WTC11 (cell line): Measurements from ENCODE around the gene GADD45B. TPM values are rescaled to one million over a fixed set of nuclear protein-coding genes. Genes with fewer than 3 reads are reported as not detected.

Source experiments
- ATAC-seq: fragments of 200-7000 bp; cut with Tn5 transposase; 2 replicates; pipeline ENCODE4 v1.10.0; 2021; ENCODE audit warnings: mild to moderate bottlenecking, moderate library complexity
- CTCF ChIA-PET: fragments of 300-600 bp; sonication (Branson Sonifier 250); formaldehyde crosslinking; loops from one replicate; lab custom pipeline; 2021; ENCODE audit warnings: antibody characterized with exemption; lab: Charles Lee
- POLR2A ChIA-PET: fragments of 350-600 bp; sonication (Branson Sonifier 250); formaldehyde crosslinking; loops from one replicate; lab custom pipeline; 2021; ENCODE audit warnings: antibody characterized with exemption; lab: Charles Lee
- DNase-seq: peaks from one replicate; pipeline ENCODE4 v3.0.0; 2021; ENCODE audit warnings: low spot score
- H3K27ac Mint-ChIP-seq: 2 replicates; pipeline ENCODE4 v1.8.0; 2021; ENCODE audit warnings: mixed read lengths
- H3K27me3 Mint-ChIP-seq: 2 replicates; pipeline ENCODE4 v1.8.0; 2021; ENCODE audit warnings: low read depth, mild to moderate bottlenecking, moderate library complexity, mixed read lengths
- H3K36me3 Mint-ChIP-seq: 2 replicates; pipeline ENCODE4 v1.8.0; 2021; ENCODE audit warnings: mixed read lengths
- H3K4me1 Mint-ChIP-seq: 2 replicates; pipeline ENCODE4 v1.8.0; 2022; ENCODE audit warnings: mixed read lengths
- H3K4me3 Mint-ChIP-seq: 2 replicates; pipeline ENCODE4 v1.8.0; 2021; ENCODE audit warnings: mild to moderate bottlenecking, moderate library complexity, mixed read lengths
- H3K9me3 Mint-ChIP-seq: 2 replicates; pipeline ENCODE4 v1.8.0; 2021; ENCODE audit warnings: mixed read lengths
- CBFB ChIP-seq: sonication (generic); formaldehyde crosslinking; IDR thresholded peaks from 2 replicates; pipeline ENCODE4 v1.8.1; 2022; ENCODE audit warnings: mild to moderate bottlenecking, low read depth, missing genetic modification reagents
- FOXP1 ChIP-seq: sonication (generic); formaldehyde crosslinking; IDR thresholded peaks from 2 replicates; pipeline ENCODE4 v1.8.0; 2022; ENCODE audit warnings: missing genetic modification reagents, mild to moderate bottlenecking, moderate library complexity, borderline replicate concordance
- GABPB1 ChIP-seq: sonication (generic); formaldehyde crosslinking; IDR thresholded peaks from 2 replicates; pipeline ENCODE4 v1.8.1; 2023; ENCODE audit warnings: mild to moderate bottlenecking, missing genetic modification reagents
- GTF2I ChIP-seq: fragments of 250-450 bp; sonication (Bioruptor Pico); conservative IDR thresholded peaks from 2 replicates; pipeline ENCODE4 v1.4.0; 2021; ENCODE audit warnings: mild to moderate bottlenecking
- HMGXB4 ChIP-seq: sonication (generic); formaldehyde crosslinking; IDR thresholded peaks from 2 replicates; pipeline ENCODE4 v1.8.1; 2023; ENCODE audit warnings: mild to moderate bottlenecking, moderate library complexity, missing genetic modification reagents
- MXD4 ChIP-seq: fragments of 250-450 bp; sonication (Bioruptor Pico); IDR thresholded peaks from 2 replicates; pipeline ENCODE4 v1.8.0; 2021; ENCODE audit warnings: mild to moderate bottlenecking, moderate library complexity, borderline replicate concordance
- PRDM15 ChIP-seq: sonication (generic); formaldehyde crosslinking; IDR thresholded peaks from 2 replicates; pipeline ENCODE4 v1.8.0; 2022; ENCODE audit warnings: missing genetic modification reagents
- SOX15 ChIP-seq: fragments of 250-450 bp; sonication (Bioruptor Pico); IDR thresholded peaks from 2 replicates; pipeline ENCODE4 v1.9.0; 2021; ENCODE audit warnings: mild to moderate bottlenecking
- ZBTB21 ChIP-seq: sonication (generic); formaldehyde crosslinking; IDR thresholded peaks from 2 replicates; pipeline ENCODE4 v1.8.1; 2023; ENCODE audit warnings: mild to moderate bottlenecking, missing genetic modification reagents, borderline replicate concordance
- ZNF121 ChIP-seq: sonication (generic); formaldehyde crosslinking; IDR thresholded peaks from 2 replicates; pipeline ENCODE4 v1.8.0; 2023; ENCODE audit warnings: missing genetic modification reagents
- ZNF232 ChIP-seq: sonication (generic); formaldehyde crosslinking; IDR thresholded peaks from 2 replicates; pipeline ENCODE4 v1.8.0; 2022; ENCODE audit warnings: mild to moderate bottlenecking, missing genetic modification reagents
- total RNA-seq: library from RNA; stranded (reverse); gene quantifications from 3 replicates; pipeline ENCODE4 v1.2.3, GENCODE V29; 2021

GADD45B gene
- total RNA-seq, 1 experiment from 2014 or later, result 17.9 TPM

- peak overlapping the region; percentile 66 for H3K4me3 Mint-ChIP-seq
- CTCF ChIA-PET, result interaction anchor here (0.7 to 2.5 kb wide), 6 partner anchors 15 to 119 kb away, joined by 3 to 21 read pairs (median 4); partner anchors contain the start of gene GADD45B
- TF ChIP-seq HMGXB4 (0 out of 2 replicates have a peak, but pooled peaks have one; percentile 48), ZBTB21 (CRISPR knock-in tag) (0 out of 2 replicates have a peak, but pooled peaks have one; percentile 22), GABPB1 (CRISPR knock-in tag) (0 out of 2 replicates have a peak, but pooled peaks have one; percentile 25), PRDM15 (CRISPR knock-in tag) (0 out of 2 replicates have a peak, but pooled peaks have one; percentile 2), ZNF232 (CRISPR knock-in tag) (no peak), CBFB (0 out of 2 replicates have a peak, but pooled peaks have one; percentile 16), MXD4 (no peak), FOXP1 (CRISPR knock-in tag) (peak; percentile 31; the same call in 1 of the 2 replicates)
- DNase-seq, result no peak
- no peaks in the 10 kb centered on the region for H3K36me3 Mint-ChIP-seq
- ATAC-seq, result peak; percentile 47
- no peak overlapping the region for H3K27ac Mint-ChIP-seq
- H3K27me3 Mint-ChIP-seq, result peaks cover 47% of the 10 kb centered on the region
- no peaks in the 10 kb centered on the region for H3K9me3 Mint-ChIP-seq
- peaks cover 18% of the 10 kb centered on the region for H3K4me1 Mint-ChIP-seq
- POLR2A ChIA-PET, result interaction anchor here (1.5 to 2.6 kb wide), 2 partner anchors 18 to 46 kb away, joined by 5 to 14 read pairs; partner anchors contain the start of gene GADD45B
Measured at GRCh38 chr19:2494447-2495129, 18.7 kb downstream of the GADD45B start.

- Mint-ChIP-seq H3K27ac (no peak overlapping the region), H3K4me3 (peak overlapping the region; percentile 34; the same call in 1 of the 2 replicates), H3K27me3 (peaks cover 41% of the 10 kb centered on the region), H3K4me1 (peaks cover 21% of the 10 kb centered on the region), H3K9me3 (no peaks in the 10 kb centered on the region), H3K36me3 (no peaks in the 10 kb centered on the region)
- ChIA-PET POLR2A (interaction anchor here (1.5 to 2.6 kb wide), 2 partner anchors 19 to 46 kb away, joined by 5 to 14 read pairs; partner anchors contain the start of gene GADD45B), CTCF (interaction anchor here (0.7 to 2.5 kb wide), 6 partner anchors 16 to 119 kb away, joined by 3 to 21 read pairs (median 4); partner anchors contain the start of gene GADD45B)
- ATAC-seq (peak; percentile 54), DNase-seq (no peak)
- peak; percentile 28; the same call in 1 of the 2 replicates for TF ChIP-seq HMGXB4
- TF ChIP-seq CBFB, result 0 out of 2 replicates have a peak, but pooled peaks have one; percentile 3
- 0 out of 2 replicates have a peak, but pooled peaks have one; percentile 70 for TF ChIP-seq ZNF121 (CRISPR knock-in tag)
- peak; percentile 79 for TF ChIP-seq GTF2I (CRISPR knock-in tag)
- no peak for TF ChIP-seq SOX15 (CRISPR knock-in tag)
Measured at GRCh38 chr19:2495130-2495641, 19.3 kb downstream of the GADD45B start.
